HL-60 (cell line): ENCODE results near the gene FAM184A.

Source experiments
- TF ChIP-seq, protein P1 (sequence below): IDR thresholded peaks from one replicate; pipeline ENCODE4 v1.5.1; 2011; ENCODE audit warnings: low read length, control low read depth, inconsistent platforms; ENCODE audit not compliant: insufficient read depth
- TF ChIP-seq, protein P2 (sequence below): IDR thresholded peaks from 2 replicates; pipeline ENCODE4 v1.6.1; 2012; ENCODE audit warnings: low read depth; ENCODE audit not compliant: insufficient replicate concordance

DNA sequence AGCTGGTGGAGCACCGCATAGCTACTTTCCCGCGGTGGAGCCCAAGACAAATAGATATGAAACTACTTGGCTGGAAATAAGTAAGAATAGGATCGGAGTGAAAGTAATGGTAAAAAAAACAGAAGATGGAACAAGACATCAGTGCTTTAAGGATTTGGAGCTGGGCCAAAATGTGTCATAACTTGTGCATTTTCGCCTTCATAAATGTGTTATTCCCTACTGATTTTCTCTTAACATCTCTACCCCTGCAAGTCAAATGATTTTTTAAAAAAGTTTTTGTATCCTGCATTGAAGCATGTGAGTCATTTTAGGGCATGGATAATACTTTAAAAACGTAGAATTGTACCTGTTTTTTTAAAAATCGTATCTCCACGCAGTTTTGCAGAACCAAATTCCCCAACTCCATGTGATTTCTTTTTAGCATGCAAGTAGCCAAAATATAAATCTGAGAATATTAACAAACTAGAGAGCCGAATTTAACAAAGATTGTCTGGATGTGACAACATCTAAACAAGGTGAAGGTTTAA, 882 bp upstream of the FAM184A start:
- TF ChIP-seq, protein P1, sequence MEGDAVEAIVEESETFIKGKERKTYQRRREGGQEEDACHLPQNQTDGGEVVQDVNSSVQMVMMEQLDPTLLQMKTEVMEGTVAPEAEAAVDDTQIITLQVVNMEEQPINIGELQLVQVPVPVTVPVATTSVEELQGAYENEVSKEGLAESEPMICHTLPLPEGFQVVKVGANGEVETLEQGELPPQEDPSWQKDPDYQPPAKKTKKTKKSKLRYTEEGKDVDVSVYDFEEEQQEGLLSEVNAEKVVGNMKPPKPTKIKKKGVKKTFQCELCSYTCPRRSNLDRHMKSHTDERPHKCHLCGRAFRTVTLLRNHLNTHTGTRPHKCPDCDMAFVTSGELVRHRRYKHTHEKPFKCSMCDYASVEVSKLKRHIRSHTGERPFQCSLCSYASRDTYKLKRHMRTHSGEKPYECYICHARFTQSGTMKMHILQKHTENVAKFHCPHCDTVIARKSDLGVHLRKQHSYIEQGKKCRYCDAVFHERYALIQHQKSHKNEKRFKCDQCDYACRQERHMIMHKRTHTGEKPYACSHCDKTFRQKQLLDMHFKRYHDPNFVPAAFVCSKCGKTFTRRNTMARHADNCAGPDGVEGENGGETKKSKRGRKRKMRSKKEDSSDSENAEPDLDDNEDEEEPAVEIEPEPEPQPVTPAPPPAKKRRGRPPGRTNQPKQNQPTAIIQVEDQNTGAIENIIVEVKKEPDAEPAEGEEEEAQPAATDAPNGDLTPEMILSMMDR: no peak
- TF ChIP-seq, protein P2, sequence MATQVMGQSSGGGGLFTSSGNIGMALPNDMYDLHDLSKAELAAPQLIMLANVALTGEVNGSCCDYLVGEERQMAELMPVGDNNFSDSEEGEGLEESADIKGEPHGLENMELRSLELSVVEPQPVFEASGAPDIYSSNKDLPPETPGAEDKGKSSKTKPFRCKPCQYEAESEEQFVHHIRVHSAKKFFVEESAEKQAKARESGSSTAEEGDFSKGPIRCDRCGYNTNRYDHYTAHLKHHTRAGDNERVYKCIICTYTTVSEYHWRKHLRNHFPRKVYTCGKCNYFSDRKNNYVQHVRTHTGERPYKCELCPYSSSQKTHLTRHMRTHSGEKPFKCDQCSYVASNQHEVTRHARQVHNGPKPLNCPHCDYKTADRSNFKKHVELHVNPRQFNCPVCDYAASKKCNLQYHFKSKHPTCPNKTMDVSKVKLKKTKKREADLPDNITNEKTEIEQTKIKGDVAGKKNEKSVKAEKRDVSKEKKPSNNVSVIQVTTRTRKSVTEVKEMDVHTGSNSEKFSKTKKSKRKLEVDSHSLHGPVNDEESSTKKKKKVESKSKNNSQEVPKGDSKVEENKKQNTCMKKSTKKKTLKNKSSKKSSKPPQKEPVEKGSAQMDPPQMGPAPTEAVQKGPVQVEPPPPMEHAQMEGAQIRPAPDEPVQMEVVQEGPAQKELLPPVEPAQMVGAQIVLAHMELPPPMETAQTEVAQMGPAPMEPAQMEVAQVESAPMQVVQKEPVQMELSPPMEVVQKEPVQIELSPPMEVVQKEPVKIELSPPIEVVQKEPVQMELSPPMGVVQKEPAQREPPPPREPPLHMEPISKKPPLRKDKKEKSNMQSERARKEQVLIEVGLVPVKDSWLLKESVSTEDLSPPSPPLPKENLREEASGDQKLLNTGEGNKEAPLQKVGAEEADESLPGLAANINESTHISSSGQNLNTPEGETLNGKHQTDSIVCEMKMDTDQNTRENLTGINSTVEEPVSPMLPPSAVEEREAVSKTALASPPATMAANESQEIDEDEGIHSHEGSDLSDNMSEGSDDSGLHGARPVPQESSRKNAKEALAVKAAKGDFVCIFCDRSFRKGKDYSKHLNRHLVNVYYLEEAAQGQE: no peak
